GM12892 (cell line): ENCODE data around the gene MED13L.

Source experiments
- POLR2A ChIP-seq: IDR thresholded peaks from 2 replicates; pipeline ENCODE4 v1.6.1; 2011; ENCODE audit warnings: low read depth, low read length, control low read depth
- POLR2AphosphoS5 ChIP-seq: IDR thresholded peaks from 2 replicates; pipeline ENCODE4 v1.6.1; 2011; ENCODE audit warnings: low read depth, low read length, control low read depth
- TAF1 ChIP-seq: IDR thresholded peaks from 2 replicates; pipeline ENCODE4 v1.6.1; 2011; ENCODE audit warnings: low read depth, mild to moderate bottlenecking, control low read depth, low read length, borderline replicate concordance

DNA sequence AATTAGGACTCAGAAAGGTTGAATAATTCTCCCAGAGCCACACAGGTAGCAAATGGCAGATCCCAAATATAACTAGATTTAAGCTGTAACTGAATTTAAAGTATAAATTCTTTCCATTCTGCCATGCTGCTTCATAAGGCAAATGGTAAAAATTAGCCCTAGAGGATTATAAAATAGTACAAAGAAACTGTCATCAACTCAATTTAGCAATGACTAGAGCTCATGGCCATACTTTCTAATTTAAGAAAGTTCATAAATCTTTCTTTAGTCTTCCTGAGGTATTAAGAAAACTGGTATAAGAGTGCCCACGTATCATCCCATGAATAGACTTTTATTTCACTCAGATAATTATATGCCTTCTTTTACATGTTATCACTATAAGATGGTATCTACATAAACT lies 34.8 kb downstream of the MED13L start:
- no peak for TF ChIP-seq TAF1
- TF ChIP-seq POLR2AphosphoS5 = no peak
- no peak for TF ChIP-seq POLR2A
